B cell (primary cell): ENCODE data around the gene CLK1. TPM values are rescaled to one million over a fixed set of nuclear protein-coding genes. Genes with fewer than 3 reads are reported as not detected.

Source experiments
- ATAC-seq: fragments of 200-7000 bp; cut with Tn5 transposase; one replicate; pipeline ENCODE4 v1.10.0; 2021; ENCODE audit warnings: low read depth, mild to moderate bottlenecking, moderate number of reproducible peaks, moderate library complexity
- CTCF ChIA-PET: fragments of 350-600 bp; sonication (Branson Sonifier 250); formaldehyde crosslinking; loops from one replicate; lab custom pipeline; 2021; ENCODE audit warnings: antibody characterized with exemption, inconsistent platforms; lab: Charles Lee
- POLR2A ChIA-PET: fragments of 350-600 bp; sonication (Branson Sonifier 250); formaldehyde crosslinking; loops from one replicate; lab custom pipeline; 2021; ENCODE audit warnings: antibody characterized with exemption; lab: Charles Lee
- DNase-seq: peaks from one replicate; pipeline ENCODE4 v3.0.0; 2013
- H2AFZ ChIP-seq: 2 replicates; pipeline ENCODE4 v1.6.1; 2012; ENCODE audit warnings: mild to moderate bottlenecking, low read depth, low read length; ENCODE audit not compliant: insufficient read depth, poor library complexity, severe bottlenecking
- H3K27ac ChIP-seq, 2 donors: 1 replicate in 1 of 2; 2 replicates in 1 of 2; pipeline ENCODE4 v1.5.1; 2012 to 2013; ENCODE audit warnings: low read length in 2 of 2, mild to moderate bottlenecking in 2 of 2, moderate library complexity in 1 of 2
- H3K27me3 ChIP-seq, 4 experiments: fragments of 200-600 bp in 1 of 4; sonication (generic) in 1 of 4; replicated peaks in 1 of 4; 1 replicate in 2 of 4; 2 replicates in 2 of 4; pipeline versions ENCODE4 v1.6.1 to v1.7.0; 2013 to 2016; ENCODE audit warnings: low read length in 3 of 4, mild to moderate bottlenecking in 2 of 4, mixed read lengths in 1 of 4, moderate library complexity in 1 of 4; ENCODE audit not compliant: insufficient read depth in 4 of 4, control insufficient read depth in 3 of 4; ENCODE audit errors: control extremely low read depth in 1 of 4
- H3K36me3 ChIP-seq, 2 experiments: replicated peaks in 1 of 2; 1 replicate in 1 of 2; 2 replicates in 1 of 2; pipeline versions ENCODE4 v1.6.1 to v1.7.1; 2013; ENCODE audit warnings: low read length in 1 of 2; ENCODE audit not compliant: insufficient read depth in 2 of 2, control insufficient read depth in 1 of 2; ENCODE audit errors: control extremely low read depth in 1 of 2, extremely low read depth in 1 of 2
- H3K4me1 ChIP-seq, 2 donors: fragments of 200-600 bp in 1 of 2; sonication (generic) in 1 of 2; 1 replicate in 1 of 2; 2 replicates in 1 of 2; pipeline versions ENCODE4 v1.5.1 to v1.6.1; 2013 to 2017; ENCODE audit warnings: low read length in 2 of 2; ENCODE audit not compliant: control insufficient read depth in 2 of 2, insufficient read depth in 2 of 2
- H3K4me2 ChIP-seq: replicated peaks from 2 replicates; pipeline ENCODE3; 2012; ENCODE audit warnings: mild to moderate bottlenecking, low read depth, low read length; ENCODE audit not compliant: poor library complexity, severe bottlenecking
- H3K4me3 ChIP-seq, 5 experiments: fragments of 200-600 bp in 1 of 5; sonication (generic) in 1 of 5; 1 replicate in 3 of 5; 2 replicates in 2 of 5; pipeline versions ENCODE4 v1.5.1 to v1.7.0; 2011 to 2016; ENCODE audit warnings: low read length in 4 of 5, mild to moderate bottlenecking in 4 of 5, low read depth in 2 of 5, control low read depth in 1 of 5, moderate library complexity in 1 of 5; ENCODE audit not compliant: insufficient read depth in 1 of 5; ENCODE audit errors: control extremely low read depth in 1 of 5, extremely low read depth in 1 of 5
- H3K79me2 ChIP-seq: fragments of 200-600 bp; sonication (generic); one replicate; pipeline ENCODE4 v1.6.0; 2016; ENCODE audit warnings: low read length; ENCODE audit not compliant: control insufficient read depth, insufficient read depth
- H3K9ac ChIP-seq: fragments of 200-600 bp; sonication (generic); 2 replicates; pipeline ENCODE4 v1.6.1; 2017; ENCODE audit warnings: mild to moderate bottlenecking, low read length, moderate library complexity
- H3K9me3 ChIP-seq, 3 donors: one replicate each; pipeline versions ENCODE4 v1.6.1 to v1.7.1; 2013; ENCODE audit warnings: low read length in 2 of 3; ENCODE audit not compliant: control insufficient read depth in 2 of 3, insufficient read depth in 1 of 3; ENCODE audit errors: control extremely low read depth in 1 of 3
- H4K20me1 ChIP-seq: 2 replicates; pipeline ENCODE4 v1.6.0; 2012; ENCODE audit warnings: mild to moderate bottlenecking, low read length; ENCODE audit not compliant: insufficient read depth, control insufficient read depth, poor library complexity, severe bottlenecking
- H3K27ac Mint-ChIP-seq: one replicate; pipeline ENCODE4 v1.8.0; 2021; ENCODE audit warnings: mixed read lengths
- H3K27me3 Mint-ChIP-seq: one replicate; pipeline ENCODE4 v1.8.0; 2021; ENCODE audit warnings: mixed read lengths
- H3K4me1 Mint-ChIP-seq: one replicate; pipeline ENCODE4 v1.8.0; 2021; ENCODE audit warnings: mixed read lengths
- H3K4me3 Mint-ChIP-seq: one replicate; pipeline ENCODE4 v1.8.0; 2021; ENCODE audit warnings: mixed read lengths
- H3K9me3 Mint-ChIP-seq: one replicate; pipeline ENCODE4 v1.8.0; 2022; ENCODE audit warnings: mixed read lengths; ENCODE audit not compliant: insufficient read depth
- CTCF ChIP-seq: fragments of 200-600 bp; IDR thresholded peaks from one replicate; pipeline ENCODE4 v1.8.0; 2022; ENCODE audit warnings: antibody characterized with exemption, mild to moderate bottlenecking
- EZH2 ChIP-seq: IDR thresholded peaks from 2 replicates; pipeline ENCODE4 v1.6.1; 2012; ENCODE audit warnings: borderline replicate concordance, low read depth, mild to moderate bottlenecking, moderate library complexity, low read length; ENCODE audit not compliant: insufficient read depth, poor library complexity, severe bottlenecking
- WGBS: methylation state at CpG from one replicate; pipeline ENCODE4 v1.1.5; 2013; ENCODE audit warnings: missing lambda C conversion rate; ENCODE audit not compliant: insufficient coverage; 5-methylcytosine and 5-hydroxymethylcytosine counted together
- intact Hi-C: fragments of 100-400 bp; cut with micrococcal nuclease; formaldehyde crosslinking; loops from one replicate; pipeline ENCODE4 v1.10.0; 2022
- polyA plus RNA-seq: library from polyadenylated mRNA; depleted of rRNA; stranded (reverse); fragments of >200 nt; gene quantifications from 2 replicates; pipeline ENCODE4 v1.2.3, GENCODE V29; 2012
- total RNA-seq, 2 donors: library from RNA; stranded (reverse); fragments of 120-200 nt in 1 of 2; gene quantifications; 1 replicate in 1 of 2; 2 replicates in 1 of 2; pipeline versions ENCODE4 v1.2.3 to v1.2.4, GENCODE V29; 2013 to 2022

CLK1 gene
- total and polyA plus RNA-seq, 2 donors (not counting 1 experiment from before 2014, with no cell fraction given): 396 to 579 TPM

GRCh38 chr2:200878289-200878880 is 13.9 kb upstream of the CLK1 start:
- H3K79me2 ChIP-seq: peaks cover 13% of the 10 kb centered on the region
- no peaks in the 10 kb centered on the region for H3K9me3 ChIP-seq
- H3K27me3 ChIP-seq: no peaks in the 10 kb centered on the region
- Mint-ChIP-seq H3K27ac (no peak overlapping the region), H3K4me3 (no peak overlapping the region), H3K27me3 (no peaks in the 10 kb centered on the region), H3K4me1 (no peaks in the 10 kb centered on the region), H3K9me3 (no peaks in the 10 kb centered on the region)
- DNase-seq (no peak), ATAC-seq (no peak)
- no peak for TF ChIP-seq CTCF
- no peak overlapping the region for H3K4me2 ChIP-seq
- CTCF ChIA-PET: interaction anchor here (1.0 kb wide), 1 partner anchor 23 kb away, joined by 3 read pairs; no protein-coding TSS in a partner anchor
- intact Hi-C loops: no loop called here
- 80% methylated on average over 1 of the region's 2 CpGs for WGBS
- H3K36me3 ChIP-seq: peaks cover 3 to 76% of the 10 kb centered on the region in 2 experiments
- H4K20me1 ChIP-seq: no peaks in the 10 kb centered on the region
- H2AFZ ChIP-seq: no peak overlapping the region
- no peak overlapping the region for H3K4me3 ChIP-seq
- POLR2A ChIA-PET: interaction anchor here (0.7 kb wide), 1 partner anchor 115 kb away, joined by 3 read pairs; no protein-coding TSS in a partner anchor
- H3K9ac ChIP-seq: no peak overlapping the region
- H3K4me1 ChIP-seq: no peaks in the 10 kb centered on the region
- no peak overlapping the region for H3K27ac ChIP-seq

DNA sequence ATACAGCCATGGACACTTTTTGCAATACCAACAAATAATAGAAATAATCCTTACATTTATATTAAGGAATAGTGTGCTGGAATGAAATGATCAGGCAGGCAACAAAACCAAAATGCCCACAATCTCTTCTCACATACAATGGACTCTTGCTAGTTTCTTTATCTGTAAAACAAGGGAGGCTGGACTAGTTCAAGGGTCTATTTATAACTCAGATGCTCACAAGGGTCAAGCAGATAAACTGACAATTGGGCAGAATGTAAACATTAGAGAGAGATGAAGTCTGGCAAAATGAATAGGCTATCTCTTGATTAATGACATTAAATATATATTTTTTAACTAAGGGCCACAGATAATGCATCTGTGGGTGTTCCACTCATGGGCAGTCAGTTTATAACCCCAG is 13.0 kb upstream of the CLK1 start:
- no peaks in the 10 kb centered on the region for H3K4me1 Mint-ChIP-seq
- H3K27ac Mint-ChIP-seq: no peak overlapping the region

More for the DNA sequence above, 13.0 kb upstream of the CLK1 start:
- Histone ChIP-seq H3K4me3 (no peak overlapping the region), H2AFZ (no peak overlapping the region), H3K27me3 (no peaks in the 10 kb centered on the region), H3K4me1 (no peaks in the 10 kb centered on the region), H3K27ac (no peak overlapping the region), H3K36me3 (peaks cover 6 to 76% of the 10 kb centered on the region in 2 experiments), H3K9me3 (no peaks in the 10 kb centered on the region), H3K79me2 (peaks cover 16% of the 10 kb centered on the region), H4K20me1 (no peaks in the 10 kb centered on the region), H3K4me2 (no peak overlapping the region), H3K9ac (no peak overlapping the region)
- DNase-seq: no peak
- no peaks in the 10 kb centered on the region for H3K27me3 Mint-ChIP-seq
- ChIA-PET CTCF (no interaction called here), POLR2A (interaction anchor here (0.7 kb wide), 1 partner anchor 114 kb away, joined by 3 read pairs; no protein-coding TSS in a partner anchor)
- ATAC-seq: no peak
- intact Hi-C loops: no loop called here
- H3K9me3 Mint-ChIP-seq: no peaks in the 10 kb centered on the region
- no peak for TF ChIP-seq EZH2
- no peak for TF ChIP-seq CTCF
- H3K4me3 Mint-ChIP-seq: no peak overlapping the region
